GM21737 (cell line): ENCODE measurements around the gene TCF4.

Experiments
- ATAC-seq: cut with Tn5 transposase; IDR thresholded peaks from one replicate; pipeline ENCODE4 v1.9.1; 2021; ENCODE audit warnings: mild to moderate bottlenecking, moderate library complexity; ENCODE audit not compliant: unreplicated experiment

TCF4 gene

DNA sequence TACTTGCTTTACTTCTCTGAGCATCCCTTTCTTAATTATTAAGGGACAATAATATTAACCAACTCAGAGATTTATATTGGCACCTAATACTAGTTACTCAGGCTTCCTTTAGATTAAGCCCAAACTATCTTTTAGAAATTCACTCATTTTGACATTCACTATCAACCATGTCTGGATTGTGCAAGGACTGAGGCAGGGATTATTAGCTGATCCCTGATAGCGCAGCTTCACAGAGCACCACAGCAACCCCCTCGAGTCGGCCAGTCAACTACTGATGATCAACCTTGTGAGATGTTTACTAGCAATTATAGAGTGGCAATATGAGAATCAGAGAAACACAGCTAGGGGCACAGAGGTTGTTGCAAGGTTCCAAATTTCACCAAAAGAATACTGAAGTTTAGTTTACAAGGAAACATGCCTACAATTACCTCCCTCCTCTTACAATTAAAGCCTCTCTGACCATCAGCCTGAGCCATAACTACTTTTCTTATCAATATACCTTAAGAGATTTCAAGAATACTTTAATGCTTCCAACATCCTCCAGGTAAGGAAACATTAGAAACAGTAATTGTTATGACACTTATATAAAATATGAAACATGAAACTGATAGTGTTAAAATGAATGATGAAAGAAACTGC is 191.6 kb downstream of the TCF4 start:
- no peak for ATAC-seq

GRCh38 chr18:55395799-55396198 is 192.2 kb downstream of the TCF4 start:
- ATAC-seq, result no peak

DNA sequence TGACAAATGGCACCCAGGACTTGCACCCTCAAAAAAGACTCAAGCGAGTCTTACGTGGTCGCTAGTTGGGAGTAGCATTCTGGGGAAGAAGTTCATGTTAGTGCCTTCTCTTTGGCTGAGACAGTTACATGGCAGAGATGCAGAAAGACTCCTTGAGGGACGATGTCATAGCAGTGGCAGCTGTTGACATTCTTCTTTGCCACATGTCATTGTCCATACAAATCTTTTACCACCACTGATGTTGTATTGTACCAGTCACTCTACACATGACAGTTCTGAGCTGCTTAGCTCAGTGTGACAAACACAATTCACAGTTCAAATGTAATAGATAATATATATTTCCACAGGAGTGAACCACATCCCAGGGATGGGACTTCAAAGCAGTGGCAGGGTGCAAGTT is 197.1 kb downstream of the TCF4 start:
- ATAC-seq, result no peak

- no peak for ATAC-seq
Observed at GRCh38 chr18:55387139-55387984, 200.6 kb downstream of the TCF4 start.

DNA sequence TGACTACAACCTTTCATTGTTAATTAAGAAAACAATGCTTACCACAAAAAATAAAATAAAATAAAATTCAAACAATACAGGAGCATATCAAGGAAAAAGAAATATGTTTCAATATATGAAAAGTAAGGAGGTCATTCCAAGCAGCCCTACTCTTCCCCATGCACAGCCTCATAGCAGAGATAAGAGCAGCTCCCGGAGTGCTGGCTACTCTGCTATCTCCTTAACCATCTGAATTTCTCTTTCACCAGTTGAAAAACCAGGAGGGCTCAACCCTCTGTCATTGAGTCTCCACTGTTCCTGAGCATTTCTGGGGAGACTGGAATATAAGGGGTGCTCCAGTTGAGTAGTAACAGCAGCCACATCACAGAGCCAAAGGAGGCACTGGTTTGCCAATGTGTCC is 201.4 kb downstream of the TCF4 start:
- no peak for ATAC-seq

DNA sequence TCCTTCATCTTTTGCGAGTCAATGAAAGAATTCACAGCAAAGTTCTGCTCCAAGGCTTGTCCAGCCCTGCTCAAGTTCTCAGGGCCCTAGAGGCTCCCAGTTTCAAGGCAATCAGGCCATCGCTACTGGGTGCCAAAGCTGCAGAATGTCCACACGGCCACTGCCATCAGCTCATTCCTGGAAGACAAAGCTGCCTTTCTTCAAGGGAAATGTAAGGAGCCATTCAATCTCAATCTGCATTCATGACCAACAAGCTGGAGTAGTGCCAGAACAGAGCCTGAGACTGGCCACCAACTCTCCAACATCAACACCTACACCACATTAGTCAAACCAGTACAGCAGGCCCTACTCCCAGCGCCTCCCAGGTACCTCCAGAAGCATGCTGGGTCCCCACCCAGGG is 202.2 kb downstream of the TCF4 start:
- ATAC-seq, result no peak

- ATAC-seq, result no peak
Observed at GRCh38 chr18:55384551-55385275, 203.3 kb downstream of the TCF4 start.

GRCh38 chr18:55384115-55384514 is 203.9 kb downstream of the TCF4 start:
- ATAC-seq, result no peak

DNA sequence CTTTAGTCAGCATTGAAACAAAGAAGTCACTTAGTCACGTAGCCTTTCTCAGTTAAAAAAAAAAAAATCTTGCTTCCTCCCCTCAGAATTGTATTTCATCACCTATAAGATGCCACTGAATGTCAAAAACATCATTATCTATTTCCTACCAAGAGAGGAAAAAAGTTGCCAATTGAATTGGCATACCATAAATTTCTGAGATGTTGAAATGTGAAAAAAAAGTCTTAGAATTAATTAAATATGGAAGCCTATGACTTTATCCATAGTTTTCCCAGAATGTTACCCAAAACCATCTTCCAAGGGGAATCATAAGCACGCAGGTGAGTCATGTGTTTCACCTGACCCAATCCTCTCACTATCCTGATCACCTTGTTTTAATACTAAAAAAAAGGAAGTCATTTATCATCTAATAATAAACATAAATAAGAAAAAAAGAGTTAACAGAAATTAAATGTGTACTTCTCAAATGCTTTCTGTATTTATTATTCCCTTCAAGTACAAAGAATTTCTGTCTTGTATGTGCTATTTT is 205.7 kb downstream of the TCF4 start:
- ATAC-seq, result no peak

- no peak for ATAC-seq
Observed at GRCh38 chr18:55381277-55381676, 206.7 kb downstream of the TCF4 start.

DNA sequence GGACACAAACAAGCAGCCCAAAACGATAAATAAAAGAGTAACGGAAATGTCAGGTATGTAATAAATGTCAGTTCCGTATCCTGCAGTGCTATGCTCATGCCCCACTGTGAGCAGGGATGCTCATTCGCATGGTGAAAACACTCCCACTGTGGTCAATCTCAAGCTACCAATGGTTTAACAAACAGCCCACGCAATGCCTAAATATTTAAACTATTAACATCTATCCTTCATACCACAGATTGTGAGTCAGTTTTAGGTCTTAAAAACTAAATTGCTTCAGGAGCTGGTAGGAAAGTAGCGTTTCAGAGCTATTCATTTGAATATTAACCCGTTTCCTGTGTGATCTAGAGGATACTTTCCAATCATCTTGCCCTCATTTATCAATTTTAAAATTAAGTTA is 207.4 kb downstream of the TCF4 start:
- no peak for ATAC-seq

GRCh38 chr18:55376387-55376786 is 211.6 kb downstream of the TCF4 start:
- ATAC-seq, result peak; percentile 83

DNA sequence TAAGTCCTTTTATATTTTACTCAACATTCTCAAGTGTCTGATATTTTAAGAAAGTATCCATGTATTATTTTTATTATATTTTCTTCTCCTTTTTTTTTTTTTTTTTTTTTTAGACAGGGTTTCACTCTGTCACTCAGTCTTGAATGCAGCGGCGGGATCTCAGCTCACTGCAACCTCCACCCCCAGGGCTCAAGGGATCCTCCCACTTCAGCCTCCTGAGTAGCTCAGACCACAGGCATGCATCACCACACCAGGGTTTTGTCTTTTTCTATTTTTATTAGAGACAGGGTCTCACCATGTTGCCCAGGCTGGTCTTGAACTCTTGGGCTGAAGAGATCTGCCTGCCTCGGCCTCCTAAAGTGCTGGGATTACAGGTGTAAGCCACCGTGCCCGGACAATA is 212.1 kb downstream of the TCF4 start:
- no peak for ATAC-seq

DNA sequence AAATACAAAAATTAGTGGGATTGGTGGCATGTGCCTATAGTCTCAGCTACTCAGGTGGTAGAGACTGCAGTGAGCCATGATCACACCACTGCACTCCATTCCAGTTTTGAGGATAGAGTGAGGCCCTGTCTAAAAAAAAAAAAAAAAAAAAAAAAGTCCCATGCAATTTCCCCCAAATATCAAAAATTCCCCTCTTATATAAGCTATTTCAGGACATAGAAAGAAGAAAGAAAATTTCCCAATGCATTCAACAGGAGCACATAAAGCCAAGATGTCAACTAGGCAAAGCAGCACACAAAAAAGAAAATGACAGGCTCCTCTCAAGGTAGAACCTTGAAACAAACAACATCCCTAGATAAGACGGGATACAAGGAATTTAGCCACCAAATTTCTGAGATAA is 213.3 kb downstream of the TCF4 start:
- no peak for ATAC-seq

- no peak for ATAC-seq
Observed at GRCh38 chr18:55372209-55372608, 215.8 kb downstream of the TCF4 start.

- ATAC-seq, result no peak
Observed at GRCh38 chr18:55370936-55371335, 217.1 kb downstream of the TCF4 start.

DNA sequence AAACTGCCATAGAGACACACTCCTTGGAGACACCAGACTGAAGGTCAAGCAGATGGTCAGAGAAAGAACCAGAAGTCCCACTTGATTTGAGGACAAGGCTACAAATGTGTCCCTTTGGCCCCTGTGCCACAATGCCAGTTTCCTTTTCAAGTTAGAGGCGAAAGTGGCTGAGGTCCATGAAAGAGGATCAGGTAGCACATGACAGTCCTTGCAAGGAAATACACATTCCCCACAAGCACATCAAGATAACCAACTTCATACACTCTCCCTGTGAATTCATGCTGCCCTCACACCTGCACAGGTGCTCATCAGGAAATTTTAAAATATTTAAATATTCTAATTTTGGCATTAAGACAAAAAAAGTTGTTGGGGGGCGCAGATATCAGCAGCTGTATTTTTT is 218.6 kb downstream of the TCF4 start:
- no peak for ATAC-seq

DNA sequence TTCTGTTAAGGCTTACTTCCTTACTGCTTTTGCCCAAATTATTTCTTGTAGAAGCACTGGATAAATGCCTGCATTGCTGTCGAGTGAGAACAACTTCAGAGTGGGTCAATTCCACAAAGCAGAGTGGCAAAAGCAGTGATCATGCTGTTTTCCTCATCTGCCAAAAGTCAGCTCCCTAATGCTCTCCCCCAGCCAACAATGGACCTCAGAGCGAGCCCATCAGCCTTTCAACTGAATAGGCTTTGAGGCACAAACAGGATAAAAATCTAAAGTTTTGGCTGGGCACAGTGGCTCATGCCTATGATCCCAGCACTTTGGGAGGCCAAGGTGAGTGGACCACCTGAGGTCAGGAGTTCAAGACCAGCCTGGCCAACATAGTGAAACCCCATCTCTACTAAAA is 222.7 kb downstream of the TCF4 start:
- no peak for ATAC-seq

DNA sequence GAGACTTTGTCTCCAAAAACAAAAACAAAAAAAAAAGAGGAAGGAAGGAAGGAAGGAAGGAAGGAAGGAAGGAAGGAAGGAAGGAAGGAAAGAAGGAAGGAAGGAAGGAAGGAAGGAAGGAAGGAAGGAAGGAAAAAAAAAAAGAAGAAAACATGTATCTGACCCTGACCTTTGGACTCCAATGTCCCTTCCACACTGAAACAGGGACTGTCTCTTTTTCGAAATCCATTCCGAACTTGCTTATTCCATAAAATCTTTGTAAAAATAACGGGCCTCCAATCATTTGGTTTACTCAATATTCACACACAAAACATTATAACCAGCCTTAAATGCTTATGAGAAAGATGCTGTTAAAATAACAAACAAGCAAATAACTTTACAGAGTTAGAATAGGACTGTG is 225.7 kb downstream of the TCF4 start:
- no peak for ATAC-seq

DNA sequence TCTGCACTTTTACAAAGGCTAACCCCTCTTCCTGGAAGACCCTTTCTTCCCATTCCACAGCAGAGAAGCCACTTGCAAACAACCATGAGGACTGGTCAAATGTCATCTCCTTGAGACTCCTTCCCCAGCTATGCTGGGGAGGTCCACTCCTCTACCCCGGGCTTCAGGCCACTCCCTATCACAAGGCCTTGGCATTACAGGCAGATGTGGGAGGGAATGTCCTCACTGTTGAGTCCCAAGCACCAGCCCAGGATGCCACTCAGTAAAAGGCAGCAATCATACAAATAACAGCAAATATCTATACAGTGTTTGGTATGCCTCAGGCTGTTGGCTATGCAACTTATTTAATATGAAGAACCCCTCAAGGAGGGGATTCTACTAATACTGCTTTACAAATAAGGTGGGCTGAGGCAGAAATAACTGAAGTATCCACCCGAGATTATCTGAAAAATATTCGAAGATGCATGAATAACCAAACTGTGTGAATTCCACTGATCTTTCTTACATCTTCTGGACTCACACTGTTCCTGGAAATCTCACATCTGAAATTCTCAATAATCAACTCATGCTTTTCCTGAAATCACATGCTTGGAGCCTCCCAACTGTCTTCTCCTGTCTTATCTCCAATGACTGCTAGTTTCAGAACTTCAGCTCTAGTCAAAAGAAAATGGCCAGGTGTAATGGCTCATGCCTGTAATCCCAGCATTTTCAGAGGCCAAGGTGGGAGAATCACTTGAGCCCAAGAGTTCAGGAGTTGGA is 226.3 kb downstream of the TCF4 start:
- ATAC-seq, result no peak

DNA sequence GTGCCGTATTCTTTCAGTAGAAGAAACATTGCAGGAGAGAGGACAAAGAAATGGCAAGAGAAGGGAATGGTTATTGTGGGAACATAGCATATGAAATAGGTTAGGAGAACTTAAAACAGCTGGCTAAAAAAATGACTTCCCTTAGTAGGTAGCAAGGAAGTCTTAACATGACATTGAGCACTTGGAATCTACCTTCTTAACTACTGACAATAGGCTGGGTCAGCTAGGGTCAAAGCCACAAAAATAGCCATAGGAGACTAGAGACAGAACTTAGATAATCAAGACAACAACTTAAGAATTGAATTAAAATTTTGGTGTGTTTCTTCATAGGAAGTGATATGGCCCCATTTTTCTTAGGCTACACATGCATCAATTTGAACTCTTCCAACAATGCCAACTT is 227.9 kb downstream of the TCF4 start:
- ATAC-seq, result no peak
